Osteoblast (primary cell): ENCODE measurements around the gene PLIN5. TPM values are rescaled to one million over a fixed set of nuclear protein-coding genes. Genes with fewer than 3 reads are reported as not detected.
A peak's percentile ranks its signal among the peaks of the same experiment; 100 is the strongest.

Source experiments
- DNase-seq: peaks from one replicate; pipeline ENCODE4 v3.0.0; 2011; ENCODE audit warnings: low spot score, mixed read lengths; ENCODE audit not compliant: insufficient read length; ENCODE audit errors: missing footprints
- H2AFZ ChIP-seq: 2 replicates; pipeline ENCODE4 v1.6.0; 2011; ENCODE audit warnings: mild to moderate bottlenecking, low read length
- H3K27ac ChIP-seq: 2 replicates; pipeline ENCODE4 v1.5.1; 2011; ENCODE audit warnings: mild to moderate bottlenecking, low read depth, low read length, moderate library complexity
- H3K27me3 ChIP-seq: 2 replicates; pipeline ENCODE4 v1.6.0; 2012; ENCODE audit warnings: mild to moderate bottlenecking, control low read depth, inconsistent platforms, low read length, moderate library complexity; ENCODE audit not compliant: insufficient read depth
- H3K36me3 ChIP-seq: 2 replicates; pipeline ENCODE4 v1.5.1; 2011; ENCODE audit warnings: mild to moderate bottlenecking, low read length, control low read depth, moderate library complexity; ENCODE audit not compliant: insufficient read depth
- H3K4me1 ChIP-seq: 2 replicates; pipeline ENCODE4 v1.5.1; 2011; ENCODE audit warnings: mild to moderate bottlenecking, low read length, control low read depth, moderate library complexity; ENCODE audit not compliant: insufficient read depth
- H3K4me2 ChIP-seq: 2 replicates; pipeline ENCODE4 v1.6.0; 2011; ENCODE audit warnings: mild to moderate bottlenecking, low read length; ENCODE audit not compliant: insufficient read depth
- H3K4me3 ChIP-seq: fragments of 200-600 bp; sonication (generic); 3 replicates; pipeline ENCODE4 v1.5.1; 2012; ENCODE audit warnings: mild to moderate bottlenecking, low read length, inconsistent platforms; ENCODE audit not compliant: insufficient read depth
- H3K79me2 ChIP-seq: 2 replicates; pipeline ENCODE4 v1.6.0; 2012; ENCODE audit warnings: mild to moderate bottlenecking, low read length, control low read depth, inconsistent platforms; ENCODE audit not compliant: insufficient read depth
- H3K9me3 ChIP-seq: 2 replicates; pipeline ENCODE4 v1.5.1; 2011; ENCODE audit warnings: low read depth, low read length, control low read depth
- H4K20me1 ChIP-seq: 2 replicates; pipeline ENCODE4 v1.6.0; 2012; ENCODE audit warnings: mild to moderate bottlenecking, low read length, control low read depth; ENCODE audit not compliant: insufficient read depth
- total RNA-seq: library from RNA; depleted of rRNA; stranded (reverse); fragments of >200 nt; gene quantifications from 2 replicates; pipeline ENCODE4 v1.2.3, GENCODE V29; 2012
- TF ChIP-seq, protein P1 (sequence below): IDR thresholded peaks from 2 replicates; pipeline ENCODE4 v1.5.1; 2011; ENCODE audit warnings: mild to moderate bottlenecking, low read depth, low read length, moderate library complexity; ENCODE audit errors: extremely low read depth

Gene PLIN5
- total RNA-seq, 1 donor: 0.36 TPM

DNA sequence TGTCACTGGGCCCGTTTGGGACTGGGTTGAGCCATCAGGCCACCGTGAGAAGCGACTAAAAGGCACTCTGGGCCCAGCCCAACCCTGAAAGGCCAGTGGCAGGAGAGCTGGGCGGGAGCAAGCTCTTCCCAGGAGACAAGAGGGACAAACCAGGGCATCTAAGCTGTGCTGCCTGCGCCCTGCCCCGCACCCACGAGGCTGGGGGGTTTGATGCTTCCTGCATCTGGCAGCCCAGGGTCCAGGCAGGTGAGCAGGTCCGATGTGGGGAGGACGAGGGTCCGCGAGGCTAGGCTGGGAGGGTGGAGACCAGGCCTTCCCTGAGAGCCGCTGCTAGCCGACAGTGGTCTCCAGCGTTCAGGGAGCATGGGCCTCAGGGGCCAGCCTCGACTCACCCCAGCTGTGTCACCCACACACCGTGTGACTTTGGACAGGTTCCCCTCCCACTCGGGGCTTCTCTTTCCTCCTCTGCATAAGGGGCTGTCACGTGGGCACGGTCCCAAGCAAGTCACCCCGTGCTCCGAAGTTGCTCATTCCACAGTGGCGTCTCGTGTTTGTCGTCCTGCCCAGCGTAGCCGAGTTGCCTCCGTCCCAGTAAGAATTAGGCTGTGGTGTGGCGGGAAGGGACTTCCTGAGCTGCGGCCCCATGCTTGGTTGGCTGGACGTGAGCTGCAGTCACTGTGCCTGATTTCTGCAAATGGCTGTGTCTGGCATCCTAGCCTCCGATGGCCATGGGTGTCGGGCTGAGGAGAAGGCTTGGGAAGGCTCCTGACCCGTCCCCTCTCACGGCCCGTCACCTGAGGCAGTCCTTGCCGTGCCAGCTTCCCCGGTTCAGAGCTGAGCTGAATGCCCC, 32.5 kb downstream of the PLIN5 start:
- peaks cover 6% of the 10 kb centered on the region for H3K4me1 ChIP-seq
- DNase-seq: peak; percentile 84
- H3K27ac ChIP-seq: no peak overlapping the region
- H3K9me3 ChIP-seq: no peaks in the 10 kb centered on the region
- no peaks in the 10 kb centered on the region for H3K27me3 ChIP-seq
- H3K36me3 ChIP-seq: peaks cover 22% of the 10 kb centered on the region
- TF ChIP-seq, protein P1, sequence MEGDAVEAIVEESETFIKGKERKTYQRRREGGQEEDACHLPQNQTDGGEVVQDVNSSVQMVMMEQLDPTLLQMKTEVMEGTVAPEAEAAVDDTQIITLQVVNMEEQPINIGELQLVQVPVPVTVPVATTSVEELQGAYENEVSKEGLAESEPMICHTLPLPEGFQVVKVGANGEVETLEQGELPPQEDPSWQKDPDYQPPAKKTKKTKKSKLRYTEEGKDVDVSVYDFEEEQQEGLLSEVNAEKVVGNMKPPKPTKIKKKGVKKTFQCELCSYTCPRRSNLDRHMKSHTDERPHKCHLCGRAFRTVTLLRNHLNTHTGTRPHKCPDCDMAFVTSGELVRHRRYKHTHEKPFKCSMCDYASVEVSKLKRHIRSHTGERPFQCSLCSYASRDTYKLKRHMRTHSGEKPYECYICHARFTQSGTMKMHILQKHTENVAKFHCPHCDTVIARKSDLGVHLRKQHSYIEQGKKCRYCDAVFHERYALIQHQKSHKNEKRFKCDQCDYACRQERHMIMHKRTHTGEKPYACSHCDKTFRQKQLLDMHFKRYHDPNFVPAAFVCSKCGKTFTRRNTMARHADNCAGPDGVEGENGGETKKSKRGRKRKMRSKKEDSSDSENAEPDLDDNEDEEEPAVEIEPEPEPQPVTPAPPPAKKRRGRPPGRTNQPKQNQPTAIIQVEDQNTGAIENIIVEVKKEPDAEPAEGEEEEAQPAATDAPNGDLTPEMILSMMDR: no peak
- no peak overlapping the region for H2AFZ ChIP-seq
- H3K79me2 ChIP-seq: no peaks in the 10 kb centered on the region
- H3K4me2 ChIP-seq: no peak overlapping the region
- no peak overlapping the region for H3K4me3 ChIP-seq
- H4K20me1 ChIP-seq: peaks cover 7% of the 10 kb centered on the region

- TF ChIP-seq, protein P1: no peak
- Histone ChIP-seq H3K36me3 (peaks cover 23% of the 10 kb centered on the region), H3K27me3 (no peaks in the 10 kb centered on the region), H2AFZ (no peak overlapping the region), H3K9me3 (no peaks in the 10 kb centered on the region), H4K20me1 (peaks cover 6% of the 10 kb centered on the region), H3K4me2 (no peak overlapping the region), H3K27ac (no peak overlapping the region), H3K79me2 (no peaks in the 10 kb centered on the region), H3K4me1 (peaks cover 5% of the 10 kb centered on the region), H3K4me3 (no peak overlapping the region)
- peak; percentile 62 for DNase-seq
Observed at GRCh38 chr19:4501691-4502090, 33.3 kb downstream of the PLIN5 start.

DNA sequence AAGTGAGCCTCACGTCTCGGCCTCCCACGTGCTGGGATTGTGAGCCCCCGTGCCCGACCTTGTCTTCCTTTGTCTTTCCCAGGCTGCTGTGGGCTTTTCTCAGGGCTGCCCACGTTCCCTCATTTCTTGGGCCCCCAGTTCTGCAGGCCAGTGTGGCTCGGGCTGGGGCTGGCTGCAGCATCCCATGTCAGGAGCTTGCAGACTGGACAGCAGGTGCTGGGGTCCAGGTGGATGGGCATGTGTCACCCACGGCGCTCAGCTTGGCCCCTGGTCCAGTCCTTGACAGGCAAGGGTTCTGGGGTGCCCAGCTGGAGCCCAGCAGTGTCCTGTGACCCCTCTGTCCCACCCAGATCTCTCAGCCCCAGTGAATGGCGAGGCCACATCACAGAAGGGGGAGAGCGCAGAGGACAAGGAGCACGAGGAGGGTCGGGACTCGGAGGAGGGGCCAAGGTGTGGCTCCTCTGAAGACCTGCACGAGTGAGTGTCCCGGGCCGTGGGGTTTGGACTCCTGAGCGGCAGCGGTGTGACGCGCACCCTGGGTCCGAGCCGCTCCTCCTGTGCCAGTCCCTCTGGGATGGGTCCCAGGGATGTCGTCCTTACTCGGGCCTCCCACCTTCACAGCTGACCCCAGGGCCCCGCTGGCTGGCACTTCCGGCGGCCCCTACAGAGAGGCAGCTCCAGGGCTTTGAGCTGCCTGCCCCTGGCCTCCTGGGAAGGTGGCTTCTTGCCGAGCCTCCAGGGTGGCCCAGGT, 34.0 kb downstream of the PLIN5 start:
- no peak overlapping the region for H2AFZ ChIP-seq
- peak; percentile 73 for DNase-seq
- H3K27ac ChIP-seq: no peak overlapping the region
- H3K36me3 ChIP-seq: peaks cover 26% of the 10 kb centered on the region
- no peaks in the 10 kb centered on the region for H3K27me3 ChIP-seq
- peaks cover 5% of the 10 kb centered on the region for H4K20me1 ChIP-seq
- TF ChIP-seq, protein P1: no peak
- no peaks in the 10 kb centered on the region for H3K9me3 ChIP-seq
- no peaks in the 10 kb centered on the region for H3K4me1 ChIP-seq
- no peak overlapping the region for H3K4me2 ChIP-seq
- H3K79me2 ChIP-seq: no peaks in the 10 kb centered on the region
- no peak overlapping the region for H3K4me3 ChIP-seq

GRCh38 chr19:4499855-4500254, 35.2 kb downstream of the PLIN5 start:
- TF ChIP-seq, protein P1: no peak
- no peaks in the 10 kb centered on the region for H3K9me3 ChIP-seq
- H3K27ac ChIP-seq: no peak overlapping the region
- no peak overlapping the region for H3K4me3 ChIP-seq
- DNase-seq: peak; percentile 32
- H2AFZ ChIP-seq: no peak overlapping the region
- peaks cover 26% of the 10 kb centered on the region for H3K36me3 ChIP-seq
- H3K27me3 ChIP-seq: no peaks in the 10 kb centered on the region
- no peak overlapping the region for H3K4me2 ChIP-seq
- no peaks in the 10 kb centered on the region for H3K4me1 ChIP-seq
- H3K79me2 ChIP-seq: no peaks in the 10 kb centered on the region
- no peaks in the 10 kb centered on the region for H4K20me1 ChIP-seq
